ENCODE data around the gene IQCM.

The IQCM gene

GRCh38 chr4:149709640-149710039, 106.0 kb downstream of the IQCM start:
- DNase-seq (ENCODE audit: low read depth), result no peak

GRCh38 chr4:149708513-149709130, 107.0 kb downstream of the IQCM start:
- no peak for DNase-seq (ENCODE audit: low read depth)

GRCh38 chr4:149707862-149708261, 107.8 kb downstream of the IQCM start:
- DNase-seq (ENCODE audit: low read depth), result no peak

DNA sequence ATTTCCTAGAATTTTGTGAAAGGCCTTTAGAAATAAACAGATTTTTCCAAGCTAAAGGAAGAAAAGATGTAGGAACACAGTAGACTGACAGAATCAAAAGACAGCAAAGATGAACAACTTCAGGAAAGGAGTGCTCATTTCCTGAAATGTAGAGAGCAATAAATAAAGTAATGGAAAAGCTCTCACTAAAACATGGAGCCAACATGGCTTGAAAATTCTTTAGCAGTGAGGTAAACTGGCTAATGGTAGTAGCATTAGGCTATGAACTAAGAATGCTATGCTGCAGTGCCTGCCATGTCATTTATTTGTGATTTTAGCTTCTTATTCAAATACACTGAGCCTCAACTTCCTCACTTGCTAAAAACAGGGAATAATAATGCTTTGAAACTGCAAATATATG, 108.7 kb downstream of the IQCM start:
- no peak for DNase-seq (ENCODE audit: low read depth)

- no peak for DNase-seq (ENCODE audit: low read depth)
These were observed 113.0 kb downstream of the IQCM start for GRCh38 chr4:149702414-149703293.

GRCh38 chr4:149701435-149702156, 114.0 kb downstream of the IQCM start:
- DNase-seq (ENCODE audit: low read depth), result no peak

DNA sequence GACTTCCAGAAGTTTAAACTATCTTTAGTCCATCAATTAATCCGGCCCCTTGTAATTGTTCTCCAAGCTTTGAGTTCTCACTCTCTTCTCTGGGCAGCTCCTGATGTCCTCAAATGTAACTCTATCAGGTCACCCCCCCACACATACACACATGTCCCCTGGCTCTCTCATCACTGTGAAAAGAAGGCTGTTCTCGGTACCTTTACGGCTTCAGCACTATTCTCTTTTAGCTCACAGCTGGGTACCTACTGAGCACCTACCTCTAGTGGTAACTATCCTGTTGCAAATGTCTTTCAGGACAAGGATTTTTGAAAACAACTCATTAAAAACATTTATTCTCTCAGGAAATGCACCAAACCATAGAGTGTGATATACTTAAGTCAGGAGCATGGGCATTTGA, 115.4 kb downstream of the IQCM start:
- DNase-seq (ENCODE audit: low read depth), result no peak

DNA sequence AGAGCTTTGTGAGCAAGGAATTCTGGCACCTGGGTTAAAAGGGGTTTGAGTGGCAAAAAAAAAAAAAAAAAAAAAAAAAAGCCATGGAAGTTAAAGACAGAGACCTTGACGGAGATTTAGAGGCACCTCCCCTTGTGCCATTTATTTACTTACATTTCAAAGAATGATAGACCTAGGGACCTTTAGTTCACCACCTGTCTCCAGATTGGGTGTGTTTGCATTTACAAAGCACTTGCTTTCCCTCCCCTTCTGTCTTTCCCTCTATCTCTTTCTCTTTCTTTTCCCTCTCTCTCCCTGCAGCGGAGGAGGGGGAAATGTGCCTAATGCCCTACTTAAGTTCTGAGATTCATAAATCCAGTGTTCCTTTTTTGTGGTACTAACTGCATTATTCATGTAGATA, 116.0 kb downstream of the IQCM start:
- no peak for DNase-seq (ENCODE audit: low read depth)

DNA sequence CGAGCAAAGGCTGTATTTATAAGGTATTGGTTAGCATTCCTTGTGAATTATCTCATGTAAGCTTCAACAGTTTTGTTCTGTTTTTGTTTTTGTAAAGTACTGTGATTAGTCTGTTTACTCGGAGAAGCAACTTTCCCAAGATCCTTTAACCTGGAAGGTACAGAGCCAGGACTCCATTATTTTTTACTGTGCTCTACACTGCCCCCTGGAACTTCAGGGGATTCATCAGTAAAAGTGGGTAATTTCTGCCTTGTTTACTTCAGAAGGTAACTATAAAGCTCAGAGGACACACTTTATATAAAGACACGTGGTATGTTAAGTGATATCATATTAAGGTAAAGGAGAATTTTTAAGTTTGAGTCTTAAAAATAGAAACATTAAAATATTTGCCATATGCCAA, 124.9 kb downstream of the IQCM start:
- no peak for DNase-seq (ENCODE audit: low read depth)

DNA sequence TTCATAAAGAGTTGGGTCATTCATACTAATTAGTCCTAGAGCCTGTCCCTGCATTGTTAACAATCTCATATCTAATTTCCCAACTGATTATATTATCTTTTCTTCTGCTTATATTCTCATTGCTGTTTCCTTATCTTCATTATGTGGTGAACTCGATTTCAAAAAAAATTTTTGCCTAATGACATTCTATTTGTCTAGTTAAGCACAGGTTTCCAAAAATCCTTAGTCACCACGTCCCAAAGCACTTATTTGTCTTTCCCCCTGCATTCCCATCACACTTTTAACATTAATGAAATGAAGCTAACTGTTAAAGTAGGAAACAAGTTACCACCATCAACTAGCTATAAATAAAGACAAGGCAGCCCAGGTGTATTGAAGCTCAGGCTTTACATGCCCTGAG, 131.1 kb downstream of the IQCM start:
- DNase-seq (ENCODE audit: low read depth), result no peak

- DNase-seq (ENCODE audit: low read depth), result no peak
These were observed 139.6 kb downstream of the IQCM start for GRCh38 chr4:149676076-149676475.

GRCh38 chr4:149645790-149646189, 169.9 kb downstream of the IQCM start:
- DNase-seq (ENCODE audit: low read depth), result no peak

GRCh38 chr4:149638073-149638472, 177.6 kb downstream of the IQCM start:
- DNase-seq (ENCODE audit: low read depth), result no peak

- no peak for DNase-seq (ENCODE audit: low read depth)
These were observed 181.3 kb downstream of the IQCM start for GRCh38 chr4:149634368-149634767.

DNA sequence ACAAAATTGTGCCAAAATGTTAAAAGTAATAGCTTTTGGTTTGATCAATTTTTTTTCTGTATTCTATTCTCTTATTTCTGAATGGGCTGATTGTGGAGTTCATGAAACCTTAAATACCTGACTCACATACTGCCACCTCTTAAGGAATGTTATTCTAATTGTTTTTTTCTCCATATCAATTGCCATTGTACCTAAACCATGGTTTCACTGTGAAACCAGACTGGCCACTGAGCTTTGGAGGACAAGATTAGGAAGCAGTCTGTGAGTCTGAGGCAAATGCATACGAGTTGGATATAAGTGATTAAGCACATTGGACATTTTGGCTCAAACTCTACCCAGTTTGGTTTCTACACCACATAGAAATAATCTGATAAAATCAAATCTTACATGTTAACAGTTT, 184.0 kb downstream of the IQCM start:
- DNase-seq (ENCODE audit: low read depth), result no peak

- DNase-seq (ENCODE audit: low read depth), result no peak
These were observed 185.6 kb downstream of the IQCM start for GRCh38 chr4:149630064-149630463.

DNA sequence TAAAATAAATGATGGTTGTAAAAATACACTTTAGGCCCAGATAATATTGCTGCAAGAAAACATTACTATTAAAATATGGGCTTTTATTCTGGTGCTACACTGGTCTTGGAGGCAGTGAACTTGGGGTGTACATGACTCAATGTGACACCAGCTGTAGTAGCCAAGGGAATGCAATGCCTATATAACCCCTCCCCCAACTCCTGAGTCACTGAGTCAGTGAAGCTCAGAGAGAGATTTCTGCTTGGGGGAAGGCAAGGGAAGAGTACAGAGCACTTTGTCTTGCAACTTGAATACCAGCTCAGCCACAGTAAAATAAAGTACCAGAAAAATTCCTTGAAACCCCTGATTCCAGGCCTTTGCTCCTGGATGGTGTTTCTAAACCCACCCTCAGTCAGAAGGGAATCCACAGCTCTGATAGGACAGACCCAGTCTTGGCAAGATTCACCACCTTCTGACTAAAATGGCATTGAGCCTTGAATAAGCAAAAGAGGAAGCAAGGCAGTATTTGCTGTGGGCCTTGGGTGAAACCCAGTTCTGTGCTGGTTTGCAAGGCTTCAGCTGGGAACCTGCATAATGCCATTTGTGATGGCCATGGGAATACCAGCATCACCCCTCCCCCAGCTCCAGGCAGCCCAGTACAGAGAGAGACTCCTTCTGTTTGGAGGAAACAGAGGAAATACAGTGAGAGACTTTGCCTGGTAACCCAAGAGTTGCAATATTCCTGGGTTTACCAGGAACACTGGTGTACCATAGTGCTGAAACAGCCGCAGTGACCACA, 209.9 kb downstream of the IQCM start:
- DNase-seq (ENCODE audit: low read depth), result no peak

- no peak for DNase-seq (ENCODE audit: low read depth)
These were observed 210.8 kb downstream of the IQCM start for GRCh38 chr4:149604827-149605226.

- DNase-seq (ENCODE audit: low read depth), result no peak
These were observed 220.1 kb downstream of the IQCM start for GRCh38 chr4:149595500-149595899.

- DNase-seq (ENCODE audit: low read depth), result no peak
These were observed 225.8 kb downstream of the IQCM start for GRCh38 chr4:149589826-149590225.

- DNase-seq (ENCODE audit: low read depth), result no peak
These were observed 230.9 kb downstream of the IQCM start for GRCh38 chr4:149584722-149585121.

DNA sequence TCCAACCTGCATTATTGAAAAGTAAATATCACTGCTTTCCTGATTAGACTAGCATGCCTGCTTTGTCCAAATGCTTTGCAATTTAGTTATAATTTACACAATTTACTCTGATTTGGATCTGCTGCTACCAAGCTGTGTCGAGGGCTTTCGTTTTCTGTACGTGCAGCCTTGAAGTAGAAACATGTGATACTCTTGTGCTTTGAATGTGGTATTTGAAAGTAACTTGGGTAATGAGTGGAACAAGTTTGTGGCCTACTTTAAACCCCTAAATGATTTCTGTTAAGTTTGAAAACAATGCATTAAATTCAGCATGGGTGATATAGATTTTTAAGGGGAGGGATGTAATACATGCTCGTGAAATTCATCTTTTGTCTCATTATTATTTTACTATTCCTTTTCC, 240.7 kb downstream of the IQCM start:
- DNase-seq (ENCODE audit: low read depth), result no peak
